ENCODE results near the gene AFTPH.
A peak's percentile ranks its signal among the peaks of the same experiment; 100 is the strongest.

Gene AFTPH

GRCh38 chr2:64593035-64593655, 69.0 kb downstream of the AFTPH start:
- DNase-seq = no peak

GRCh38 chr2:64594226-64594989, 70.3 kb downstream of the AFTPH start:
- no peak for DNase-seq

GRCh38 chr2:64595397-64596176, 71.5 kb downstream of the AFTPH start:
- no peak for DNase-seq

GRCh38 chr2:64598226-64598625, 74.1 kb downstream of the AFTPH start:
- DNase-seq = no peak

- DNase-seq = no peak
These were observed 75.3 kb downstream of the AFTPH start for GRCh38 chr2:64599469-64599868.

- no peak for DNase-seq
These were observed 77.1 kb downstream of the AFTPH start for GRCh38 chr2:64601034-64601754.

GRCh38 chr2:64601785-64602391, 77.8 kb downstream of the AFTPH start:
- no peak for DNase-seq

GRCh38 chr2:64602436-64602835, 78.3 kb downstream of the AFTPH start:
- no peak for DNase-seq

GRCh38 chr2:64604155-64604554, 80.0 kb downstream of the AFTPH start:
- no peak for DNase-seq

GRCh38 chr2:64605026-64605471, 80.9 kb downstream of the AFTPH start:
- DNase-seq = no peak

- DNase-seq = no peak
These were observed 81.9 kb downstream of the AFTPH start for GRCh38 chr2:64605991-64606478.

GRCh38 chr2:64606479-64607363, 82.6 kb downstream of the AFTPH start:
- peak; percentile 80 for DNase-seq

- DNase-seq = no peak
These were observed 83.5 kb downstream of the AFTPH start for GRCh38 chr2:64607381-64608304.

- no peak for DNase-seq
These were observed 84.7 kb downstream of the AFTPH start for GRCh38 chr2:64608867-64609226.

- DNase-seq = peak; percentile 70
These were observed 85.3 kb downstream of the AFTPH start for GRCh38 chr2:64609227-64609941.

GRCh38 chr2:64609942-64610281, 85.8 kb downstream of the AFTPH start:
- DNase-seq = no peak

- DNase-seq = no peak
These were observed 86.3 kb downstream of the AFTPH start for GRCh38 chr2:64610316-64610855.

- no peak for DNase-seq
These were observed 88.6 kb downstream of the AFTPH start for GRCh38 chr2:64612575-64613195.

GRCh38 chr2:64613276-64613675, 89.1 kb downstream of the AFTPH start:
- DNase-seq = no peak

All from activated CD8-positive, alpha-beta memory T cell treated with anti-CD3 and anti-CD28 coated beads, Interleukin-2, amount 50 U/mL, for 4 hours (primary cell).